GM15510 (cell line): ENCODE data around the gene OR13C2.

ENCODE experiments used
- POLR2A ChIP-seq: IDR thresholded peaks from 3 replicates; pipeline ENCODE4 v1.6.1; 2011; ENCODE audit warnings: borderline replicate concordance; ENCODE audit not compliant: insufficient read length; ENCODE audit errors: extremely low read depth

The OR13C2 gene

DNA sequence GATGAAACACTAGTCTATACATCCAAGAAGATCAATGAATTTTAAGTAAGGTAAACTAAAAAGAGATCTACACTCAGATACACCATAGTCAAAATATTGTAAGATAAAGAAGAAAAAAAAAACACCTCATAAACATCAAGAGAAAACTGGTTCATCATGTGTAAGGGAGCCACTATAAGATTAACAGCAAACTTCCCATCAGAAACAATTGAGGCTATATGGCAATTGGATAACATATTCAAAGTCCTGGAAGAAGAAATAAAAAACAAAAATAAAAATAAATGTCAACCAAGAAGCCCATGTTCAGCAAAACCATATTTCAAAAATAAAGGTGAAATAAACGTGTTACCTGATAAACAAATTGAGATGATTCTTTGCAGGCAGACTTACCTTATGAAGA, 32.8 kb downstream of the OR13C2 start:
- TF ChIP-seq POLR2A: no peak

- no peak for TF ChIP-seq POLR2A
Observed at GRCh38 chr9:104568868-104569267, 36.6 kb downstream of the OR13C2 start, which contains the start of gene OR13C8. Gene OR13C8 (plus strand): TSS chr9:104569168. CDS start chr9:104569168, 0 bp downstream.

DNA sequence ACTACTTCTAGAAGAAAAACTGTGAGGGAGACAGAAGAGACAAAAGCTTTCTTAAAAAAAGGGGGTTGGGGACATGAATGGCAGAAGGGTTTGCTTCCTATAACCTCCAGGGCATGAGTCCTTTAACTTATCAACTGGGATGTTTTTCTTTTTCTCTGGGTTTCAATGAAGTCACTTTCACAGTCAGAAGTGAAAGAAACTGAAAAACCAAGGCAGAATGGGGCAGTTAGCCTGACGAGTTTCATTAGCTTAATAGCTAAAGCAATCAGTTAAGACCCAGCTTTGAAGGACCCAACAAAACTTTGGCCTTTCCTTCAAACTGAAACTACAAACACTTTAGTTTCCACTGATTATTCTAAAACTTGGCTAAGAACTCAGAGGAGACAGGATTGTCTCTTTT, 41.1 kb downstream of the OR13C2 start:
- TF ChIP-seq POLR2A: no peak

- TF ChIP-seq POLR2A: no peak
Observed at GRCh38 chr9:104556830-104557634, 48.4 kb downstream of the OR13C2 start.

DNA sequence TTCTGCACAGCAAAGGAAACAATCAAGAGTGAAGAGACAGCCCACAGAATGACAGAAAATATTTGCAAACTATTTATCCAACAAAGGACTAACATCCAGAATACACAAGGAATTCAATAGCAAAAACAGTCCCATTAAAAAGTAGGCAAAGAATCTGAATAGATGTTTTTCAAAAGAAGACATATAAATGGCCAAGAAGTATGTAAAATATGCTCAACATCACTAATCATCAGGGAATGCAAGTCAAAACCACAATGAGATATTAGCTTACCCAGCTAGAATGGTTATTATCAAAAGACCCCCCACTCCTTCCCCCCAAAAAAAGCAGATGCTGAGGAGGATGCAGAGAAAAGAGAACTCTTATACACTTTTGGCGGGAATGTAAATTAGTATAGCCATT, 49.9 kb downstream of the OR13C2 start:
- TF ChIP-seq POLR2A: no peak
